ENCODE results near the gene MED22. TPM values are rescaled to one million over a fixed set of nuclear protein-coding genes. Genes with fewer than 3 reads are reported as not detected.

Gene MED22
- 17.9 and 21.5 TPM in 2 replicates for total RNA-seq

GRCh38 chr9:133347985-133348717 lies at the start of gene MED22, which contains the start of gene RPL7A:
Gene MED22, minus strand, starts transcription at chr9:133348131. Its CDS starts 1,469 bp downstream, at chr9:133346662.
Gene RPL7A, plus strand, starts transcription at chr9:133348218. Its CDS starts 26 bp downstream, at chr9:133348244.

GRCh38 chr9:133375724-133376654 lies 28.1 kb upstream of the MED22 start, which contains the start of the genes STKLD1 and SURF4:
Gene STKLD1, plus strand, starts transcription at chr9:133376366. Its CDS starts 108 bp downstream, at chr9:133376474.
Gene SURF4, minus strand, starts transcription at chr9:133376060. Its CDS starts 91 bp downstream, at chr9:133375969.

GRCh38 chr9:133356391-133357091 lies 8.6 kb upstream of the MED22 start, which contains the start of the genes SURF1 and SURF2:
Gene SURF1, minus strand, starts transcription at chr9:133356487. Its CDS starts 34 bp downstream, at chr9:133356453.
Gene SURF2, plus strand, starts transcription at chr9:133356550. Its CDS starts 43 bp downstream, at chr9:133356593.

GRCh38 chr9:133335924-133336811 lies 11.8 kb downstream of the MED22 start, which contains the start of gene SURF6:
Gene SURF6, minus strand, starts transcription at chr9:133336188. Its CDS starts 56 bp downstream, at chr9:133336132.

Other genes starting within 250 kb of the MED22 start
- gene RALGDS, start 226.9 kb downstream of the MED22 start, total RNA-seq = 16.9 and 32.4 TPM in 2 replicates
- 3.1 and 5.6 TPM in 2 replicates for gene GBGT1, start 184.2 kb downstream of the MED22 start, total RNA-seq
- gene OBP2B, start 138.9 kb downstream of the MED22 start, total RNA-seq = not detected in 2 replicates
- not detected in 2 replicates for gene ABO, start 72.9 kb downstream of the MED22 start, total RNA-seq
- 9.6 and 10.9 TPM in 2 replicates for gene SURF6, start 11.9 kb downstream of the MED22 start, total RNA-seq
- 2,204 and 2,714 TPM in 2 replicates for gene RPL7A, start 87 bp upstream of the MED22 start, total RNA-seq
- gene SURF1, start 8.4 kb upstream of the MED22 start, total RNA-seq = 29.6 and 30.8 TPM in 2 replicates
- 13.5 and 22.2 TPM in 2 replicates for gene SURF2, start 8.4 kb upstream of the MED22 start, total RNA-seq
- gene SURF4, start 27.9 kb upstream of the MED22 start, total RNA-seq = 459 and 569 TPM in 2 replicates
- 1.2 TPM in 2 replicates for gene STKLD1, start 28.2 kb upstream of the MED22 start, total RNA-seq
- 11.9 and 21.7 TPM in 2 replicates for gene REXO4, start 69.9 kb upstream of the MED22 start, total RNA-seq
- 2.2 and 6.0 TPM in 2 replicates for gene ADAMTS13, start 74.2 kb upstream of the MED22 start, total RNA-seq
- gene CACFD1, start 111.8 kb upstream of the MED22 start, total RNA-seq = 8.7 and 13.4 TPM in 2 replicates
- 13.2 and 14.1 TPM in 2 replicates for gene SLC2A6, start 131.0 kb upstream of the MED22 start, total RNA-seq
- gene MYMK, start 176.8 kb upstream of the MED22 start, total RNA-seq = not detected in 2 replicates
- under 0.01 and 0.15 TPM in 2 replicates for gene ADAMTSL2, start 186.6 kb upstream of the MED22 start, total RNA-seq